Activated CD8-positive, alpha-beta memory T cell treated with anti-CD3 and anti-CD28 coated beads, Interleukin-2, amount 50 U/mL, for 4 hours (primary cell): ENCODE results near the gene RANBP10.

ENCODE experiments used
- DNase-seq: peaks from one replicate; pipeline ENCODE4 v3.0.0-alpha.2; 2020

The RANBP10 gene

GRCh38 chr16:67673712-67674580 lies 132.4 kb downstream of the RANBP10 start:
- no peak for DNase-seq
